ENCODE measurements around the gene COA6. TPM values are rescaled to one million over a fixed set of nuclear protein-coding genes. Genes with fewer than 3 reads are reported as not detected.

The COA6 gene
- total RNA-seq, 4 donors from 2014 or later: 15.3 to 21.8 (median 15.8) TPM

DNA sequence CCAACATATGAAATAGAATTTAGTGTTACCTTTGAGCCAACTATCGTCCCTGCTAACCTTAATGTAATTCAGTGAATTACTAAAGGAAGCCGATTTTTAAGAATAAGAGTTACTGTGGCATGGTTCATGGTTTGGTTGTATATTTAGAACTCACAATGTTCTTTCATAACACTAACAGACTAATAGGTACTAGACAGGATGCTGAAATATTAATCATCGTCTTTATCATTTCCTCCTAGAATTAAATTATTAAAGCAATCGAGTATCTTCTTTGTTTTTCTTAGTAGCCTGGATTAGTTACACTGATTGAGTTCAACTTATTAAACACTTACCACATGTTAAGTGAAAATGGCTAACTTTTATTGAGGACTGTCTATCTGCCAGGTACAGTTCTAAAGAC, 58.0 kb downstream of the COA6 start:
- no peak for TF ChIP-seq CTCF (IDR thresholded peaks at IDR 0.05)
- DNase-seq (ENCODE audit: low spot score): no peak
- no peak for ATAC-seq (ENCODE audit: low FRiP score)

GRCh38 chr1:234433563-234434285, 60.5 kb downstream of the COA6 start:
- ATAC-seq (ENCODE audit: low FRiP score) (no peak), DNase-seq (ENCODE audit: low spot score) (no peak)
- no peak for TF ChIP-seq CTCF (IDR thresholded peaks at IDR 0.05)

Other genes starting within 250 kb of the COA6 start
- 10 to 100 TPM; 12.1 to 26.0 (median 13.6) TPM for gene TARBP1, start 105.7 kb downstream of the COA6 start, total RNA-seq
- gene IRF2BP2, start 236.7 kb downstream of the COA6 start, total RNA-seq: 10 to 100 TPM; 39.4 to 67.1 (median 40.0) TPM

Data from omental fat pad (tissue), 4 donors.